GM12874 (cell line): ENCODE results near the gene PRAF2.

Source experiments
- CTCF ChIP-seq: IDR thresholded peaks from 2 replicates; pipeline ENCODE4 v1.5.1; 2011; ENCODE audit warnings: low read depth, mild to moderate bottlenecking, control low read depth, low read length, moderate library complexity; ENCODE audit not compliant: insufficient read depth

Gene PRAF2

DNA sequence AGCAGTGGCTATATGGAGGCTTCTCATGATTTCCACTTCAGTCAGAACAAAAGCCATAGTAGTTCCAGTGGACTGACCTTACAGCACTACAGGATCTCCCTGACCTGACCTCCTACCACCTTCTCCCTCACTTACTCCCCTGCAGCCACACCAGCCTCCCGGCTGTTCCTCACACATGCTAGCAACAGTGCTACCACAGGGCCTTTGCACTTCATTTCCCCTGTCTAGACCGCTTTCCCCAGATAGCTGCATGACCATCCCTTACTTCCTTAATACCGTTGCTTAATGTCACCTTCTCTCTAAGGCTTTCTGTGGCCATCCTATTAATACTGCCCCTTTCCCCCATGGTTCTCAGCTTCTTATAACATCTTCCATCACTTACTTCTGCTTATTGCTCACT is 36.6 kb upstream of the PRAF2 start:
- no peak for TF ChIP-seq CTCF

- TF ChIP-seq CTCF: no peak
Measured at GRCh38 chrX:49108641-49109040, 34.8 kb upstream of the PRAF2 start.

DNA sequence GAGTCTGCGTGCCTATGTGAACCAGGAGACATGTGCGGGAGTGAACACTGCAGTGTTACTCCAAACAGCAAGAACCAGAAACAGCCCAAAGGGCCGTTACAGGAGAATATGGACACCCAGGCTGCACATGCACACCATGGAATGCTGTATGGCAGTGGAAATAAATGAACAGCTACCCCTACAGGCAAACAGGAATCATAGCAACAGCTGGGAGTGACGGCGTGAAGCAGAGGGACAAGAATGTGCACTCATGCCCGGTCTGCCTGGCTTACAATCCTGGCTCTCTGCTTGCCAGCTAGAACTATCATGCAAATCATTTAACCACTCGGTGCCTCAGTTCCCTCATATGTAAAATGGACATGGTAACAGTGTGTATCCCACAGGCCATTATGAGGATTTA is 33.1 kb upstream of the PRAF2 start:
- peak; percentile 36; the same call in 1 of the 2 replicates for TF ChIP-seq CTCF

GRCh38 chrX:49106296-49106695 is 32.5 kb upstream of the PRAF2 start:
- TF ChIP-seq CTCF: no peak

DNA sequence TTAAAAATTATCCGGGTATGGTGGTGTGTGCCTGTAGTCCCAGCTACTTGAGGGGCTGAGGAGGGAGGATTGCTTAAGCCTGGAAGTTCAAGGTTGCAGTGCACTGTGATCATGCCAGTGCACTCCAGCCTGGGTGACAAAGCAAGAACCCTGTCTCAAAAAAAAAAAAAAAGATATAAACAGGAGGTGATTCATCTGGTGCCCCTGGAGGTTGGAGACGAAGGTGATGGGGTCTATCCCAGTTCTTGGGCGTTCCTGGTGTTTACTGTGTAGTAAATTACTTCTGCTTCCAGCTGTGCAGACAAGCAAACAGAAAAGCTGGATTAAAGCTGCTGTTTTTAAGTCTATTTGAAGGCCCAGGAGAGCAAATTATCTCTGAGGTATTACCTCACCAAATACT is 29.8 kb upstream of the PRAF2 start:
- TF ChIP-seq CTCF: no peak

- no peak for TF ChIP-seq CTCF
Measured at GRCh38 chrX:49102190-49102589, 28.4 kb upstream of the PRAF2 start.

DNA sequence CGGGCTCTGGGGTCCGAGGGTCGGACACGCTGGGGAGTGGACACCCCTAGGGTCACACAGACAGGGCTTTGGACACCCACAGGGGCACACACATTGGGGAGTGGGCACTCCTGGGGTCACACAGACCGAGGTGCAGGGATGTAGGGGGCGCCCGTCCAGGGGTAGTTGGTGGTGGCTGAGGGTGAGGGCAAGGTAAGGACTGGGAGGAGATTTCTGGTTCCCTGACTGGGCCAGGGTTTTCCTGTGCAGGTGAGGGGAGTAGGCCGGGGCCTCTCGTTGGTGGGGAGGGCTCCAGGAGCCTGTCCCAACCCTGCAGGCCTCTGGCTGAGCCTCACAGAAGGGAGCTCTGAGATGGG is 27.8 kb upstream of the PRAF2 start:
- TF ChIP-seq CTCF: 0 out of 2 replicates have a peak, but pooled peaks have one; percentile 2
